GM23338 (cell line): ENCODE data around the gene RNF151. TPM values are rescaled to one million over a fixed set of nuclear protein-coding genes. Genes with fewer than 3 reads are reported as not detected.

Experiments used
- ATAC-seq: fragments of 200-7000 bp; cut with Tn5 transposase; 3 replicates; pipeline ENCODE4 v1.9.1; 2020
- DNase-seq: peaks from one replicate; pipeline ENCODE4 v3.0.0-alpha.2; 2015; ENCODE audit warnings: low spot score
- H2AFZ ChIP-seq: fragments of 200-600 bp; sonication (generic); 2 replicates; pipeline ENCODE4 v1.8.0; 2016; ENCODE audit warnings: antibody characterized with exemption, mild to moderate bottlenecking, moderate library complexity
- H3F3A ChIP-seq: fragments of 200-600 bp; sonication (generic); replicated peaks from 2 replicates; pipeline ENCODE4 v1.8.0; 2017; ENCODE audit warnings: antibody characterized with exemption, mixed run types, low read depth
- H3K27ac ChIP-seq: fragments of 200-600 bp; sonication (generic); 2 replicates; pipeline ENCODE4 v1.6.1; 2016; ENCODE audit warnings: low read depth
- H3K27me3 ChIP-seq: fragments of 200-600 bp; sonication (generic); 2 replicates; pipeline ENCODE4 v1.8.0; 2016; ENCODE audit warnings: mild to moderate bottlenecking, mixed run types, moderate library complexity; ENCODE audit not compliant: insufficient read depth
- H3K36me3 ChIP-seq: fragments of 200-600 bp; sonication (generic); 2 replicates; pipeline ENCODE4 v1.8.0; 2016; ENCODE audit warnings: mild to moderate bottlenecking; ENCODE audit not compliant: insufficient read depth
- H3K4me1 ChIP-seq: fragments of 200-600 bp; sonication (generic); 2 replicates; pipeline ENCODE4 v1.8.0; 2016; ENCODE audit warnings: mild to moderate bottlenecking, moderate library complexity; ENCODE audit not compliant: insufficient read depth
- H3K4me2 ChIP-seq: fragments of 200-600 bp; sonication (generic); 2 replicates; pipeline ENCODE4 v1.7.1; 2017; ENCODE audit warnings: mixed run types
- H3K4me3 ChIP-seq: fragments of 200-600 bp; sonication (generic); 2 replicates; pipeline ENCODE4 v1.6.1; 2016; ENCODE audit warnings: mixed run types
- H3K79me2 ChIP-seq: fragments of 200-600 bp; sonication (generic); replicated peaks from 2 replicates; pipeline ENCODE4 v1.8.0; 2017; ENCODE audit warnings: mild to moderate bottlenecking; ENCODE audit not compliant: insufficient read depth
- H3K9me2 ChIP-seq: fragments of 200-600 bp; sonication (generic); 2 replicates; pipeline ENCODE4 v1.8.0; 2017; ENCODE audit not compliant: insufficient read depth
- H4K20me1 ChIP-seq: fragments of 200-600 bp; sonication (generic); replicated peaks from 2 replicates; pipeline ENCODE4 v1.8.0; 2017; ENCODE audit warnings: mild to moderate bottlenecking; ENCODE audit not compliant: insufficient read depth
- H3K27ac Mint-ChIP-seq: 2 replicates; pipeline ENCODE4 v1.8.0; 2020; ENCODE audit warnings: inconsistent platforms, mild to moderate bottlenecking, moderate library complexity, mixed read lengths
- H3K27me3 Mint-ChIP-seq: 3 replicates; pipeline ENCODE4 v1.8.0; 2022; ENCODE audit warnings: low read depth, mild to moderate bottlenecking, moderate library complexity, mixed read lengths, inconsistent platforms; ENCODE audit not compliant: insufficient read depth, poor library complexity
- H3K36me3 Mint-ChIP-seq: 3 replicates; pipeline ENCODE4 v1.8.0; 2021; ENCODE audit warnings: low read depth, mild to moderate bottlenecking, inconsistent platforms, moderate library complexity, mixed read lengths
- H3K4me1 Mint-ChIP-seq: 3 replicates; pipeline ENCODE4 v1.8.0; 2020; ENCODE audit warnings: mild to moderate bottlenecking, inconsistent platforms, mixed read lengths
- H3K4me3 Mint-ChIP-seq: 3 replicates; pipeline ENCODE4 v1.8.0; 2021; ENCODE audit warnings: moderate library complexity, mild to moderate bottlenecking, inconsistent platforms, mixed read lengths
- H3K9me3 Mint-ChIP-seq: 3 replicates; pipeline ENCODE4 v1.8.0; 2020; ENCODE audit warnings: moderate library complexity, mild to moderate bottlenecking, inconsistent platforms, mixed read lengths
- CREB1 ChIP-seq: fragments of 250-450 bp; sonication (Bioruptor Pico); IDR thresholded peaks from 2 replicates; pipeline ENCODE4 v1.5.0; 2020; ENCODE audit warnings: low read depth, mild to moderate bottlenecking, moderate library complexity
- ETS1 ChIP-seq: IDR thresholded peaks from 2 replicates; pipeline ENCODE4 v1.6.1; 2016; ENCODE audit warnings: antibody characterized with exemption
- EZH2 ChIP-seq: fragments of 200-600 bp; sonication (generic); IDR thresholded peaks from one replicate; pipeline ENCODE4 v1.8.0; 2017; ENCODE audit warnings: antibody characterized with exemption, mild to moderate bottlenecking, low read depth; ENCODE audit not compliant: unreplicated experiment
- EZH2phosphoT487 ChIP-seq: fragments of 200-600 bp; sonication (generic); IDR thresholded peaks from one replicate; pipeline ENCODE4 v1.8.1; 2018; ENCODE audit warnings: antibody characterized with exemption; ENCODE audit not compliant: unreplicated experiment
- JUNB ChIP-seq: IDR thresholded peaks from one replicate; pipeline ENCODE4 v1.6.1; 2016; ENCODE audit warnings: antibody characterized with exemption; ENCODE audit not compliant: unreplicated experiment
- NANOG ChIP-seq: IDR thresholded peaks from 2 replicates; pipeline ENCODE4 v1.6.1; 2016; ENCODE audit warnings: antibody characterized with exemption, borderline replicate concordance
- POLR2AphosphoS5 ChIP-seq: IDR thresholded peaks from 2 replicates; pipeline ENCODE4 v1.6.1; 2016; ENCODE audit warnings: antibody characterized with exemption, low read depth
- STAT1 ChIP-seq: IDR thresholded peaks from one replicate; pipeline ENCODE4 v1.6.1; 2016; ENCODE audit warnings: antibody characterized with exemption; ENCODE audit not compliant: unreplicated experiment
- ZNF114 ChIP-seq: fragments of 250-450 bp; sonication (Bioruptor Pico); IDR thresholded peaks from 2 replicates; pipeline ENCODE4 v1.5.0; 2020; ENCODE audit warnings: mild to moderate bottlenecking, moderate library complexity
- ZNF462 ChIP-seq: fragments of 250-450 bp; sonication (Bioruptor Pico); IDR thresholded peaks from 2 replicates; pipeline ENCODE4 v1.5.0; 2020; ENCODE audit warnings: mild to moderate bottlenecking, moderate library complexity
- long read RNA-seq: library from polyadenylated mRNA; unstranded; transcript quantifications from one replicate; pipeline ENCODE4 v2.0.0, GENCODE V29; 2020; ENCODE audit not compliant: unreplicated experiment
- polyA plus RNA-seq: library from polyadenylated mRNA; unstranded; fragments of >200 nt; fragmentation: Nextera tagmentation; extraction: Ambion mirVana; gene quantifications from 2 replicates; pipeline ENCODE4 v1.2.1, GENCODE V29; 2016
- total RNA-seq: library from RNA; depleted of rRNA; stranded (reverse); fragments of >200 nt; shearing (Covaris generic); gene quantifications from 2 replicates; pipeline ENCODE4 v1.2.3, GENCODE V29; 2014; rRNA removed
- TF ChIP-seq, protein P1 (sequence below), 2 experiments: fragments of 200-600 bp in 1 of 2; sonication (generic) in 1 of 2; conservative IDR thresholded peaks; 2 replicates each; pipeline versions ENCODE4 v1.5.1 to v1.6.1; 2016 to 2017; ENCODE audit warnings: antibody characterized with exemption in 2 of 2, low read depth in 2 of 2, mild to moderate bottlenecking in 2 of 2, moderate library complexity in 1 of 2
- TF ChIP-seq, protein P2 (sequence below): IDR thresholded peaks from one replicate; pipeline ENCODE4 v1.6.1; 2018; ENCODE audit warnings: antibody characterized with exemption; ENCODE audit not compliant: unreplicated experiment

Gene RNF151, protein sequence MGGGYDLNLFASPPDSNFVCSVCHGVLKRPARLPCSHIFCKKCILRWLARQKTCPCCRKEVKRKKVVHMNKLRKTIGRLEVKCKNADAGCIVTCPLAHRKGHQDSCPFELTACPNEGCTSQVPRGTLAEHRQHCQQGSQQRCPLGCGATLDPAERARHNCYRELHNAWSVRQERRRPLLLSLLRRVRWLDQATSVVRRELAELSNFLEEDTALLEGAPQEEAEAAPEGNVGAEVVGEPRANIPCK
- total RNA-seq: not detected in 2 replicates
- not detected in 2 replicates for polyA plus RNA-seq
- long read RNA-seq: 0 reads

- no peak for TF ChIP-seq ZNF114 (CRISPR knock-in tag)
- TF ChIP-seq NANOG: no peak
- no peak for TF ChIP-seq JUNB
- TF ChIP-seq, protein P1, sequence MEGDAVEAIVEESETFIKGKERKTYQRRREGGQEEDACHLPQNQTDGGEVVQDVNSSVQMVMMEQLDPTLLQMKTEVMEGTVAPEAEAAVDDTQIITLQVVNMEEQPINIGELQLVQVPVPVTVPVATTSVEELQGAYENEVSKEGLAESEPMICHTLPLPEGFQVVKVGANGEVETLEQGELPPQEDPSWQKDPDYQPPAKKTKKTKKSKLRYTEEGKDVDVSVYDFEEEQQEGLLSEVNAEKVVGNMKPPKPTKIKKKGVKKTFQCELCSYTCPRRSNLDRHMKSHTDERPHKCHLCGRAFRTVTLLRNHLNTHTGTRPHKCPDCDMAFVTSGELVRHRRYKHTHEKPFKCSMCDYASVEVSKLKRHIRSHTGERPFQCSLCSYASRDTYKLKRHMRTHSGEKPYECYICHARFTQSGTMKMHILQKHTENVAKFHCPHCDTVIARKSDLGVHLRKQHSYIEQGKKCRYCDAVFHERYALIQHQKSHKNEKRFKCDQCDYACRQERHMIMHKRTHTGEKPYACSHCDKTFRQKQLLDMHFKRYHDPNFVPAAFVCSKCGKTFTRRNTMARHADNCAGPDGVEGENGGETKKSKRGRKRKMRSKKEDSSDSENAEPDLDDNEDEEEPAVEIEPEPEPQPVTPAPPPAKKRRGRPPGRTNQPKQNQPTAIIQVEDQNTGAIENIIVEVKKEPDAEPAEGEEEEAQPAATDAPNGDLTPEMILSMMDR (conservative IDR thresholded peaks at IDR 0.05; ENCODE audit: low read depth in 2 of 2): no peak
- TF ChIP-seq, protein P2, sequence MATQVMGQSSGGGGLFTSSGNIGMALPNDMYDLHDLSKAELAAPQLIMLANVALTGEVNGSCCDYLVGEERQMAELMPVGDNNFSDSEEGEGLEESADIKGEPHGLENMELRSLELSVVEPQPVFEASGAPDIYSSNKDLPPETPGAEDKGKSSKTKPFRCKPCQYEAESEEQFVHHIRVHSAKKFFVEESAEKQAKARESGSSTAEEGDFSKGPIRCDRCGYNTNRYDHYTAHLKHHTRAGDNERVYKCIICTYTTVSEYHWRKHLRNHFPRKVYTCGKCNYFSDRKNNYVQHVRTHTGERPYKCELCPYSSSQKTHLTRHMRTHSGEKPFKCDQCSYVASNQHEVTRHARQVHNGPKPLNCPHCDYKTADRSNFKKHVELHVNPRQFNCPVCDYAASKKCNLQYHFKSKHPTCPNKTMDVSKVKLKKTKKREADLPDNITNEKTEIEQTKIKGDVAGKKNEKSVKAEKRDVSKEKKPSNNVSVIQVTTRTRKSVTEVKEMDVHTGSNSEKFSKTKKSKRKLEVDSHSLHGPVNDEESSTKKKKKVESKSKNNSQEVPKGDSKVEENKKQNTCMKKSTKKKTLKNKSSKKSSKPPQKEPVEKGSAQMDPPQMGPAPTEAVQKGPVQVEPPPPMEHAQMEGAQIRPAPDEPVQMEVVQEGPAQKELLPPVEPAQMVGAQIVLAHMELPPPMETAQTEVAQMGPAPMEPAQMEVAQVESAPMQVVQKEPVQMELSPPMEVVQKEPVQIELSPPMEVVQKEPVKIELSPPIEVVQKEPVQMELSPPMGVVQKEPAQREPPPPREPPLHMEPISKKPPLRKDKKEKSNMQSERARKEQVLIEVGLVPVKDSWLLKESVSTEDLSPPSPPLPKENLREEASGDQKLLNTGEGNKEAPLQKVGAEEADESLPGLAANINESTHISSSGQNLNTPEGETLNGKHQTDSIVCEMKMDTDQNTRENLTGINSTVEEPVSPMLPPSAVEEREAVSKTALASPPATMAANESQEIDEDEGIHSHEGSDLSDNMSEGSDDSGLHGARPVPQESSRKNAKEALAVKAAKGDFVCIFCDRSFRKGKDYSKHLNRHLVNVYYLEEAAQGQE: no peak
- TF ChIP-seq EZH2: no peak
- TF ChIP-seq STAT1: no peak
- no peak for TF ChIP-seq EZH2phosphoT487
- TF ChIP-seq POLR2AphosphoS5: no peak
- no peak for TF ChIP-seq CREB1
- no peak for TF ChIP-seq ETS1
- no peak for TF ChIP-seq ZNF462 (CRISPR knock-in tag)
- ATAC-seq (no peak), DNase-seq (no peak)
- H3K27ac ChIP-seq: no peak within 1 kb of the TSS
- H3K79me2 ChIP-seq: peaks cover 39% of the 10 kb centered on the region
- H3K27me3 Mint-ChIP-seq: peaks cover 43% of the 10 kb centered on the region
- peak within 1 kb of the TSS; percentile 91 for H3K4me3 Mint-ChIP-seq
- H3K9me2 ChIP-seq: no peaks in the 10 kb centered on the region
- H4K20me1 ChIP-seq: peaks cover 21% of the 10 kb centered on the region
- peaks cover 25% of the 10 kb centered on the region for H3K36me3 ChIP-seq
- peaks cover 28% of the 10 kb centered on the region for H3K4me1 Mint-ChIP-seq
- H2AFZ ChIP-seq: no peak within 1 kb of the TSS
- H3K4me3 ChIP-seq: peak within 1 kb of the TSS; percentile 100
- H3K27me3 ChIP-seq: no peaks in the 10 kb centered on the region
- H3K4me1 ChIP-seq: peaks cover 31% of the 10 kb centered on the region; the same call in 1 of the 2 replicates
- H3K27ac Mint-ChIP-seq: no peak within 1 kb of the TSS
- H3K9me3 Mint-ChIP-seq: peaks cover 9% of the 10 kb centered on the region; the same call in 2 of the 3 replicates
- H3F3A ChIP-seq: peaks cover 25% of the 10 kb centered on the region
- peak within 1 kb of the TSS; percentile 98 for H3K4me2 ChIP-seq
- H3K36me3 Mint-ChIP-seq: peaks cover 33% of the 10 kb centered on the region
Measured at GRCh38 chr16:1966460-1966859, at the start of gene RNF151. RNF151 (plus strand) TSS chr16:1966856; CDS start chr16:1966882, 26 bp downstream.
